ENCODE results near the gene PAGE5.

DNA sequence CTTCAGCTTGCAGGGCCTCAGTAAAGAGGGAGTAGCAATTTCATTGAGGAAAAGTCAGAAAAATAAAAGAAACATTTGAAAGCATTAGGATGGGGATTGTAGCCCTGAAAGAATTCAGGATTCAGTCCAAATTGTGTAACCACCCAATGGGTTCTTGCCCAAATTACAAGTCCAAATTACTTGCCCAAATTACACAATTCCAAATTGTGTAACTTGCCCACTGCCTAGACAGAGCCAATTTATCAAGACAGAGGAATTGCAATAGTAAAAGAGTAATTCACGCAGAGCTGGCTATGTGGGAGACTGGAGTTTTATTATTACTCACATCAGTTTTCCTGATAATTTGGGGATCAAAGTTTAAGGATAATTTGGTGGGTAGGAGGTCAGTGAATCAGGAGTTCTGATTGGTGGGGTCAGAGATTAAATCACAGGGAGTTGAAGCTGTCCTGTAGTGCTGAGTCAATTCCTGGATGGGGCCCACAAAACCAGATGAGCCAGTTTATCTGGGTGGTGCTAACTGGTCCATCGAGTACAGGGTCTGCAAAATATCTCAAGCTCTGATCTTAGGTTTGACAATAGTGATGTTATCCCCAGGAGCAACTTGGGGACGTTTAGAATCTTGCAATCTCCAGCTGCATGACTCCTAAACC lies 18.1 kb upstream of the PAGE5 start:
- TF ChIP-seq CTCF (IDR thresholded peaks at IDR 0.05) (no peak), POLR2A (IDR thresholded peaks at IDR 0.05) (no peak)
